ENCODE measurements around the gene PAX4. TPM values are rescaled to one million over a fixed set of nuclear protein-coding genes. Genes with fewer than 3 reads are reported as not detected.

PAX4 gene
- total and polyA plus RNA-seq, 9 of the 15 experiments (the other 6 are each of a cell fraction or from before 2014, with no cell fraction given) = not detected

DNA sequence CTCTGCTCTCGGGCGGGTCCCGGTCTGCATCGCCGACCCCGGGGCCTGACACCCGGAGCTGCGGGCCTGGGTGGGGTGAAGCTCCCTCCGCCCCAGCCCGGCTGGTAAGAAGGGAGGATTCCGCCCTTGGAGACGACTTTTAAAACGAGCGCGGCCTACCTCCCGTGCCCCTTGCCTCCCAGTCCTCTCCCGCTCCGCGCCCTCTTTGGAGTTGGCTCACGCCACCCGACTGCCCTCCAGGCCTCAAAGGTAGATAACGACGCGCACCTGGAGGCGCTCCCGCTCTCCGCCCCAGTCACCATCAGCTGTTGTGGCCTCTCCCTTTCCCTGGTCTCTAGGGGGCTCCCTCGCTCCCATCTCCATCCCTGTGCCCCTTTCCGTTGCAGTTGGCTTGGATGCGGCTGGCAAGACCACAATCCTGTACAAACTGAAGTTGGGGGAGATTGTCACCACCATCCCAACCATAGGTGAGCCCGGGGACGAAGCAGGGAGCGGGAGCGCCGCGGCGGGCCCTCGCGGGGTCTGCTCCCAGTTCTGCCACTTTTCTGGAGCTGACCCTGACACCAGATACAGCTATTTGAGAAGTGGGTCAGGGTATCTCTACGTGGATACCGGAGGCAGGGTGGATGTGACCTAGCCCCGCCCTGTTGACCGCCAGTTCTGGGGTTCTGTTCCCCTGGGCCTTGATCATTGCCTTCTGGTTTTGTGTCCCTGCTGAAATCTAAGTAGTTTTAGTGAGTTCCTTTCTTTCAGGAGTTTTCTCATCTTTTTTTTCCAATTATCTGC, 29.1 kb downstream of the PAX4 start (continued):
- TF ChIP-seq, protein P1, sequence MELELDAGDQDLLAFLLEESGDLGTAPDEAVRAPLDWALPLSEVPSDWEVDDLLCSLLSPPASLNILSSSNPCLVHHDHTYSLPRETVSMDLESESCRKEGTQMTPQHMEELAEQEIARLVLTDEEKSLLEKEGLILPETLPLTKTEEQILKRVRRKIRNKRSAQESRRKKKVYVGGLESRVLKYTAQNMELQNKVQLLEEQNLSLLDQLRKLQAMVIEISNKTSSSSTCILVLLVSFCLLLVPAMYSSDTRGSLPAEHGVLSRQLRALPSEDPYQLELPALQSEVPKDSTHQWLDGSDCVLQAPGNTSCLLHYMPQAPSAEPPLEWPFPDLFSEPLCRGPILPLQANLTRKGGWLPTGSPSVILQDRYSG (tag; conservative IDR thresholded peaks at IDR 0.05; ENCODE audit: low read depth) = no peak
- TF ChIP-seq BRF2 (IDR thresholded peaks at IDR 0.05; ENCODE audit: borderline replicate concordance, insufficient read depth, insufficient read length) = no peak
- TF ChIP-seq NFXL1 (CRISPR knock-in tag; IDR thresholded peaks at IDR 0.05) = no peak
- TF ChIP-seq DLX4 (CRISPR knock-in tag; IDR thresholded peaks at IDR 0.05) = no peak
- TF ChIP-seq KLF10 (CRISPR knock-in tag; IDR thresholded peaks at IDR 0.05) = no peak
- peak; percentile 47 for TF ChIP-seq MYC (IDR thresholded peaks at IDR 0.05; ENCODE audit: low read depth, low read length)
- TF ChIP-seq MYC (CRISPR knock-in tag; IDR thresholded peaks at IDR 0.05; ENCODE audit: borderline replicate concordance, low read depth) = no peak
- no peak for TF ChIP-seq MTA2 (IDR thresholded peaks at IDR 0.05; ENCODE audit: low read depth)
- no peak for TF ChIP-seq ETV6 (IDR thresholded peaks at IDR 0.05; ENCODE audit: borderline replicate concordance in 1 of 2, low read depth in 2 of 2, low read length in 1 of 2)
- no peak for TF ChIP-seq ETV6 (CRISPR knock-in tag; IDR thresholded peaks at IDR 0.05; ENCODE audit: borderline replicate concordance)
- TF ChIP-seq CHD4 (IDR thresholded peaks at IDR 0.05; ENCODE audit: insufficient read depth, insufficient replicate concordance, low read depth, low read length, poor library complexity, severe bottlenecking) = peak; percentile 42
- TF ChIP-seq CLOCK (CRISPR knock-in tag; IDR thresholded peaks at IDR 0.05; ENCODE audit: borderline replicate concordance) = no peak
- TF ChIP-seq ZNF609 (CRISPR knock-in tag; IDR thresholded peaks at IDR 0.05; ENCODE audit: borderline replicate concordance) = no peak
- no peak for TF ChIP-seq SOX6 (IDR thresholded peaks at IDR 0.05)
- no peak for TF ChIP-seq STAT5B (CRISPR knock-in tag; IDR thresholded peaks at IDR 0.05)
- TF ChIP-seq ZNF695 (CRISPR knock-in tag; IDR thresholded peaks at IDR 0.05) = no peak

Data from K562 (cell line).